WTC11 (cell line): ENCODE data around the gene TSSC4. TPM values are rescaled to one million over a fixed set of nuclear protein-coding genes. Genes with fewer than 3 reads are reported as not detected.
A peak's percentile ranks its signal among the peaks of the same experiment; 100 is the strongest.

Experiments
- ATAC-seq: fragments of 200-7000 bp; cut with Tn5 transposase; 2 replicates; pipeline ENCODE4 v1.10.0; 2021; ENCODE audit warnings: mild to moderate bottlenecking, moderate library complexity
- CTCF ChIA-PET: fragments of 300-600 bp; sonication (Branson Sonifier 250); formaldehyde crosslinking; loops from one replicate; lab custom pipeline; 2021; ENCODE audit warnings: antibody characterized with exemption; lab: Charles Lee
- POLR2A ChIA-PET: fragments of 350-600 bp; sonication (Branson Sonifier 250); formaldehyde crosslinking; loops from one replicate; lab custom pipeline; 2021; ENCODE audit warnings: antibody characterized with exemption; lab: Charles Lee
- DNase-seq: peaks from one replicate; pipeline ENCODE4 v3.0.0; 2021; ENCODE audit warnings: low spot score
- H3K27ac Mint-ChIP-seq: 2 replicates; pipeline ENCODE4 v1.8.0; 2021; ENCODE audit warnings: mixed read lengths
- H3K27me3 Mint-ChIP-seq: 2 replicates; pipeline ENCODE4 v1.8.0; 2021; ENCODE audit warnings: low read depth, mild to moderate bottlenecking, moderate library complexity, mixed read lengths
- H3K36me3 Mint-ChIP-seq: 2 replicates; pipeline ENCODE4 v1.8.0; 2021; ENCODE audit warnings: mixed read lengths
- H3K4me1 Mint-ChIP-seq: 2 replicates; pipeline ENCODE4 v1.8.0; 2022; ENCODE audit warnings: mixed read lengths
- H3K4me3 Mint-ChIP-seq: 2 replicates; pipeline ENCODE4 v1.8.0; 2021; ENCODE audit warnings: mild to moderate bottlenecking, moderate library complexity, mixed read lengths
- H3K9me3 Mint-ChIP-seq: 2 replicates; pipeline ENCODE4 v1.8.0; 2021; ENCODE audit warnings: mixed read lengths
- GABPB1 ChIP-seq: sonication (generic); formaldehyde crosslinking; IDR thresholded peaks from 2 replicates; pipeline ENCODE4 v1.8.1; 2023; ENCODE audit warnings: mild to moderate bottlenecking, missing genetic modification reagents
- GTF2I ChIP-seq: fragments of 250-450 bp; sonication (Bioruptor Pico); conservative IDR thresholded peaks from 2 replicates; pipeline ENCODE4 v1.4.0; 2021; ENCODE audit warnings: mild to moderate bottlenecking
- MYBL2 ChIP-seq: sonication (generic); formaldehyde crosslinking; IDR thresholded peaks from 2 replicates; pipeline ENCODE4 v1.8.1; 2023; ENCODE audit warnings: mild to moderate bottlenecking, moderate library complexity, missing genetic modification reagents
- NR1H2 ChIP-seq: sonication (generic); formaldehyde crosslinking; IDR thresholded peaks from 2 replicates; pipeline ENCODE4 v1.9.0; 2021; ENCODE audit warnings: mild to moderate bottlenecking, moderate library complexity, missing genetic modification reagents
- SMAD3 ChIP-seq: sonication (generic); formaldehyde crosslinking; IDR thresholded peaks from 2 replicates; pipeline ENCODE4 v1.8.0; 2022; ENCODE audit warnings: missing genetic modification reagents, mild to moderate bottlenecking, borderline replicate concordance
- ZNF121 ChIP-seq: sonication (generic); formaldehyde crosslinking; IDR thresholded peaks from 2 replicates; pipeline ENCODE4 v1.8.0; 2023; ENCODE audit warnings: missing genetic modification reagents
- ZNF263 ChIP-seq: sonication (generic); formaldehyde crosslinking; IDR thresholded peaks from 2 replicates; pipeline ENCODE4 v1.8.1; 2022; ENCODE audit warnings: low read depth, mild to moderate bottlenecking, moderate library complexity, missing genetic modification reagents
- ZNF396 ChIP-seq: fragments of 250-450 bp; sonication (Bioruptor Pico); IDR thresholded peaks from 2 replicates; pipeline ENCODE4 v1.8.0; 2021; ENCODE audit warnings: mild to moderate bottlenecking, moderate library complexity, borderline replicate concordance
- total RNA-seq: library from RNA; stranded (reverse); gene quantifications from 3 replicates; pipeline ENCODE4 v1.2.3, GENCODE V29; 2021
- TF ChIP-seq, protein P1 (sequence below): sonication (generic); formaldehyde crosslinking; IDR thresholded peaks from 2 replicates; pipeline ENCODE4 v1.8.0; 2022; ENCODE audit warnings: mild to moderate bottlenecking, missing genetic modification reagents
- TF ChIP-seq, protein P2 (sequence below): sonication (generic); formaldehyde crosslinking; IDR thresholded peaks from 2 replicates; pipeline ENCODE4 v1.8.0; 2022; ENCODE audit warnings: mild to moderate bottlenecking, missing genetic modification reagents
- TF ChIP-seq, protein P3 (sequence below): sonication (generic); formaldehyde crosslinking; IDR thresholded peaks from 2 replicates; pipeline ENCODE4 v1.8.1; 2023; ENCODE audit warnings: mild to moderate bottlenecking, missing genetic modification reagents, moderate library complexity
- TF ChIP-seq, protein P4 (sequence below): sonication (generic); formaldehyde crosslinking; IDR thresholded peaks from 2 replicates; pipeline ENCODE4 v1.8.0; 2022; ENCODE audit warnings: missing genetic modification reagents

Gene TSSC4
- total RNA-seq, 1 experiment from 2014 or later: 41.4 TPM

DNA sequence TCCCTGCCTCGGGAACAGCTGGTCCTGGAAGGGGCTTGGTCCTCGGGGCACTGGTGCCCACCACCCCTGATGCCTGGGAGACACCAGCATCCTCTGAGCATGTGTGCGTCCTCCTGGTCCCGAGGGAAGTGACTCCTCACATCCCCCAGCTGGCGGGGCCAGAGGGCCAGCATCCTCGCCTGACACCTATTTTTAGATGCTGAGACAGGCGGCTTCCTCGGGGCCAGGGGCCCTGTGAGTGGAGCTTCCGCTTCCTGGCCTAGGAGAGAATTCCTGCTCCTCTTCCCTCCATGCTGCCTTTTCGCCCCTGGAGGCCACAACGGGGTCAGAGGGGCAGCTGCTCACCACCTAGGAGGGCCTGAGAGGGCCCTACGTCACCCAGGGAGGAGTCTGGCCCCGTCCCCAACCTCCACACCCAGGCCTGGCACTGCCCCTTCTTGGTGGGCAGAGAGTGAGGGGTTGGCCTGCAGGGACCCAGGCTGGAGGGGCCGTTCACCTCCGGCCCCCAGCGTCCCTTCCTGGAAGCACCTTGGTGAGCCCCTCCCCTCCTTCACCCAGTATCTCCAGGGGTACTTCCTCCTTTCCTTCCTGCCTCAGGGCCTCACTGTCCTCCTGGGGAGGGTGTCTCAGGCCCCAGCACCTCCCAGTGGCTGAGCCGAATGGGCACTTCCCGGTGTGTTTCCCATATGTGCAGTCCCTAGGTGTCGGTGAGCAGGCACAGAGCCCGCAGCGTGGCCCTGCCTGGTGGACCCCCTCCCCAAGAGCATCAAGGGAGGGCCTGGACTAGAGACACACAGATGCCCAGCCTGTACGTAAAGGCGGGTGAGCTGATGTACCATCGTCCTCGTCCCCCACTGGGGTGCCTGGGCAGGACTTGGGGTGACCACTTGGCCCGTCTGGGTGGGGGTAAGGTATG, 17.4 kb upstream of the TSSC4 start:
- CTCF ChIA-PET: interaction anchor here (0.9 to 4.3 kb wide), 4 partner anchors 17 to 148 kb away, joined by 3 to 23 read pairs (median 12); partner anchors contain the start of gene TSSC4
- no peak for DNase-seq
- POLR2A ChIA-PET: interaction anchor here (0.7 kb wide), 1 partner anchor 18 kb away, joined by 4 read pairs; the partner anchor contains the start of gene TSSC4
- Mint-ChIP-seq H3K9me3 (no peaks in the 10 kb centered on the region), H3K4me3 (no peak overlapping the region), H3K36me3 (no peaks in the 10 kb centered on the region), H3K27ac (no peak overlapping the region; the same call in 1 of the 2 replicates), H3K27me3 (no peaks in the 10 kb centered on the region), H3K4me1 (peaks cover 18% of the 10 kb centered on the region)
- ATAC-seq: no peak; the same call in 1 of the 2 replicates
- TF ChIP-seq, protein P1, sequence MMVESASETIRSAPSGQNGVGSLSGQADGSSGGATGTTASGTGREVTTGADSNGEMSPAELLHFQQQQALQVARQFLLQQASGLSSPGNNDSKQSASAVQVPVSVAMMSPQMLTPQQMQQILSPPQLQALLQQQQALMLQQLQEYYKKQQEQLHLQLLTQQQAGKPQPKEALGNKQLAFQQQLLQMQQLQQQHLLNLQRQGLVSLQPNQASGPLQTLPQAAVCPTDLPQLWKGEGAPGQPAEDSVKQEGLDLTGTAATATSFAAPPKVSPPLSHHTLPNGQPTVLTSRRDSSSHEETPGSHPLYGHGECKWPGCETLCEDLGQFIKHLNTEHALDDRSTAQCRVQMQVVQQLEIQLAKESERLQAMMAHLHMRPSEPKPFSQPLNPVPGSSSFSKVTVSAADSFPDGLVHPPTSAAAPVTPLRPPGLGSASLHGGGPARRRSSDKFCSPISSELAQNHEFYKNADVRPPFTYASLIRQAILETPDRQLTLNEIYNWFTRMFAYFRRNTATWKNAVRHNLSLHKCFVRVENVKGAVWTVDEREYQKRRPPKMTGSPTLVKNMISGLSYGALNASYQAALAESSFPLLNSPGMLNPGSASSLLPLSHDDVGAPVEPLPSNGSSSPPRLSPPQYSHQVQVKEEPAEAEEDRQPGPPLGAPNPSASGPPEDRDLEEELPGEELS: no peak
- TF ChIP-seq GABPB1 (no peak), ZNF396 (CRISPR knock-in tag) (no peak), ZNF263 (CRISPR knock-in tag) (no peak), ZNF121 (CRISPR knock-in tag) (no peak)
- TF ChIP-seq, protein P2, sequence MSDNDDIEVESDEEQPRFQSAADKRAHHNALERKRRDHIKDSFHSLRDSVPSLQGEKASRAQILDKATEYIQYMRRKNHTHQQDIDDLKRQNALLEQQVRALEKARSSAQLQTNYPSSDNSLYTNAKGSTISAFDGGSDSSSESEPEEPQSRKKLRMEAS (CRISPR knock-in tag): no peak
- TF ChIP-seq, protein P3, sequence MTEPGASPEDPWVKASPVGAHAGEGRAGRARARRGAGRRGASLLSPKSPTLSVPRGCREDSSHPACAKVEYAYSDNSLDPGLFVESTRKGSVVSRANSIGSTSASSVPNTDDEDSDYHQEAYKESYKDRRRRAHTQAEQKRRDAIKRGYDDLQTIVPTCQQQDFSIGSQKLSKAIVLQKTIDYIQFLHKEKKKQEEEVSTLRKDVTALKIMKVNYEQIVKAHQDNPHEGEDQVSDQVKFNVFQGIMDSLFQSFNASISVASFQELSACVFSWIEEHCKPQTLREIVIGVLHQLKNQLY (CRISPR knock-in tag): no peak

DNA sequence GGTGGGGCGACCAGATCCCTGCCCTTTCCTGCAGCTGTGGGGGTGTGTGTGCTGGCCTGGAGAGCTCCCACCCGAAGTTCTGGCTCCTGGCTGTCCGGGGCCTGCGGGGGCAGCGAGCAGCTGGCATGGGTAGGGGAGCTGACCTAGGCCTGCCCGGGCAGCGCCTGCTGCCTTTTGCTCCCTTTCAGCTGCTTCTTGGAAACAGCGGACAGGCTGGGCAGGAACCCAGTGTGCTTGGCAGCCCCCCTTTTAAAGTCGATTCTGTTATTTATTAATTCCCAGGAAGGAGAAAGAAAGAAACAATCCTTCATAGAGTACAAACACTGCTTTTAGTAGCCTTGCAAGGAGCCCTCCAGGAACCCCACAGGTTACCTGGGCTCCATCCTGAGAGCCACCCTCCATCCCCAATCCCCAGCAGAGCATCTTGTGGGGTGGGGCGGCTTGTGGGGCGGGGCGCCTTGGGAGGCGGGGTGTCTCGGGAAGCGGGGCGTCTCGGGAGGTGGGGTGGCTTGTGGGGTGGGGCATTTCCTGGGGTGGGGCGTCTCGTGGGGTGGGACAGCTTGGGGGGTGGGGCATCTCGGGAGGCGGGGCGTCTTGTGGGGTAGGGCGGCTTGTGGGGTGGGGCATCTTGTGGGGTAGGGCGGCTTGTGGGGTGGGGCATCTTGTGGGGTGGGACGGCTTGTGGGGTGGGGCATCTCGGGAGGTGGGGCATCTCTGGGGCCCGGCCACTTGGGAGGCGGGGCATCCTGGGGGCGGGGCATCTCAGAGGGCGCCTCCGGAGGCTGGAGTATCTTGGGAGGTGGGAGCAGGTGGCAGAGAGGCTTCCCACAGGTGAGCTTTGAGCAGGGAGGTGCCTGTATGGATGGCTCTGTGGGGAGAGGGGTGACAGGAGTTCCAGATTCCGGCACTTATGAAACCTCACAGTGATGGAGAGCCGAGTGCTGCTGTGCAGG, 16.4 kb upstream of the TSSC4 start:
- no peaks in the 10 kb centered on the region for H3K27me3 Mint-ChIP-seq
- peaks cover 15% of the 10 kb centered on the region; the same call in 1 of the 2 replicates for H3K4me1 Mint-ChIP-seq
- no peak for TF ChIP-seq NR1H2 (CRISPR knock-in tag)
- no peak for TF ChIP-seq SMAD3 (CRISPR knock-in tag)
- POLR2A ChIA-PET: interaction anchor here (0.6 kb wide), 1 partner anchor 16 kb away, joined by 4 read pairs; the partner anchor contains the start of gene TSSC4
- CTCF ChIA-PET: interaction anchor here (1.3 to 4.3 kb wide), 5 partner anchors 16 to 232 kb away, joined by 3 to 23 read pairs (median 7); partner anchors contain the start of gene TSSC4
- DNase-seq (peak; percentile 63), ATAC-seq (peak; percentile 70)
- H3K4me3 Mint-ChIP-seq: no peak overlapping the region
- H3K27ac Mint-ChIP-seq: 0 out of 2 replicates have a peak overlapping the region, but pooled peaks have one; percentile 45
- H3K9me3 Mint-ChIP-seq: no peaks in the 10 kb centered on the region
- H3K36me3 Mint-ChIP-seq: no peaks in the 10 kb centered on the region

DNA sequence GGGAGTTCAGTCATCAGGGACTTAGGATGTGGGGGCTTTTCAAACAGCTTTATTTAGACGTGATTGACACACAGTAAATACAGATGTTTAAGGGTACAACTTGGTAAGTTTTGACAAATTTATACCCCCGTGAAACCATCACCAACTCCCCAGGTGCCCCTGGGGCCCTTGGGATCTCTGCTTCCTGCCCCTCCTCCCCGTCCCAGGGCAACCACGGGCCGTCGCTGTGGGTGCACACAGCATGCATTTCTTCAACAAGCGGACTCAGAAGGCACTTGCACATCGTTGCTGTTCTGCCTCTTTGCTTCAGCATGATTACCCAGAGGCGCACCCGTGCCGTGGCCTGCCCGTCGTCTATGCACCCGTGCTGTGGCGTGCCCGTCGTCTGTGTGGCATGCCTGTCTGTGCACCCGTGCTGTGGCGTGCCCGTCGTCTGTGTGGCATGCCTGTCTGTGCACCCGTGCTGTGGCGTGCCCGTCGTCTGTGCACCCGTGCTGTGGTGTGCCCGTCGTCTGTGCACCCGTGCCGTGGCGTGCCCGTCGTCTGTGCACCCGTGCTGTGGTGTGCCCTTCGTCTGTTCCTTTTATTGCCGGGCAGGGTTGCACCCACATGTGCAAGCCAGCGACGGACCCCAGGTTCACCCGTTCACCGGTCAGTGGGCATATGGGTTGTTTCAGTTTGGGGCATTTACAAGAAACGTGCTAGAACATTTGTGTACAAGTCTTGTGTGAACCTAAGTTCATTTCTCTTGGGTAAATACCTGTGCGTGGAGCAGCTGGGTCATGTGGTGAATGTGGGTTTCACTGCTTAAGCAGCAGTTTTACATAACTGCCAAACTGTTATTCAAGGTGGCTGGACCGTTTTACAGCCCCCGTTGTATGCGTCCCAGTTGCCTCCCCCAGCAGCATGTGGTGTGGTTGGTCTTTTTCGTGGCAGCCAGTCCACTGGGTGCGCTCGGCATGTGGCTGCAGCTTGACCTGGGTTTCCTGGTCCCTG, 15.1 kb upstream of the TSSC4 start:
- TF ChIP-seq NR1H2 (CRISPR knock-in tag) (no peak), MYBL2 (CRISPR knock-in tag) (no peak), GTF2I (CRISPR knock-in tag) (no peak)
- TF ChIP-seq, protein P1: no peak
- TF ChIP-seq, protein P4, sequence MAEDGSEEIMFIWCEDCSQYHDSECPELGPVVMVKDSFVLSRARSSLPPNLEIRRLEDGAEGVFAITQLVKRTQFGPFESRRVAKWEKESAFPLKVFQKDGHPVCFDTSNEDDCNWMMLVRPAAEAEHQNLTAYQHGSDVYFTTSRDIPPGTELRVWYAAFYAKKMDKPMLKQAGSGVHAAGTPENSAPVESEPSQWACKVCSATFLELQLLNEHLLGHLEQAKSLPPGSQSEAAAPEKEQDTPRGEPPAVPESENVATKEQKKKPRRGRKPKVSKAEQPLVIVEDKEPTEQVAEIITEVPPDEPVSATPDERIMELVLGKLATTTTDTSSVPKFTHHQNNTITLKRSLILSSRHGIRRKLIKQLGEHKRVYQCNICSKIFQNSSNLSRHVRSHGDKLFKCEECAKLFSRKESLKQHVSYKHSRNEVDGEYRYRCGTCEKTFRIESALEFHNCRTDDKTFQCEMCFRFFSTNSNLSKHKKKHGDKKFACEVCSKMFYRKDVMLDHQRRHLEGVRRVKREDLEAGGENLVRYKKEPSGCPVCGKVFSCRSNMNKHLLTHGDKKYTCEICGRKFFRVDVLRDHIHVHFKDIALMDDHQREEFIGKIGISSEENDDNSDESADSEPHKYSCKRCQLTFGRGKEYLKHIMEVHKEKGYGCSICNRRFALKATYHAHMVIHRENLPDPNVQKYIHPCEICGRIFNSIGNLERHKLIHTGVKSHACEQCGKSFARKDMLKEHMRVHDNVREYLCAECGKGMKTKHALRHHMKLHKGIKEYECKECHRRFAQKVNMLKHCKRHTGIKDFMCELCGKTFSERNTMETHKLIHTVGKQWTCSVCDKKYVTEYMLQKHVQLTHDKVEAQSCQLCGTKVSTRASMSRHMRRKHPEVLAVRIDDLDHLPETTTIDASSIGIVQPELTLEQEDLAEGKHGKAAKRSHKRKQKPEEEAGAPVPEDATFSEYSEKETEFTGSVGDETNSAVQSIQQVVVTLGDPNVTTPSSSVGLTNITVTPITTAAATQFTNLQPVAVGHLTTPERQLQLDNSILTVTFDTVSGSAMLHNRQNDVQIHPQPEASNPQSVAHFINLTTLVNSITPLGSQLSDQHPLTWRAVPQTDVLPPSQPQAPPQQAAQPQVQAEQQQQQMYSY (CRISPR knock-in tag): no peak
- no peak overlapping the region for H3K27ac Mint-ChIP-seq
- ATAC-seq (no peak), DNase-seq (no peak)
- H3K36me3 Mint-ChIP-seq: no peaks in the 10 kb centered on the region
- ChIA-PET POLR2A (interaction anchor here (0.6 kb wide), 1 partner anchor 15 kb away, joined by 4 read pairs; the partner anchor contains the start of gene TSSC4), CTCF (interaction anchor here (0.5 to 4.3 kb wide), 5 partner anchors 15 to 1339 kb away, joined by 3 to 23 read pairs (median 7); partner anchors contain the start of gene TSSC4)
- no peaks in the 10 kb centered on the region for H3K27me3 Mint-ChIP-seq
- no peak overlapping the region for H3K4me3 Mint-ChIP-seq
- peaks cover 22% of the 10 kb centered on the region for H3K4me1 Mint-ChIP-seq
- no peaks in the 10 kb centered on the region for H3K9me3 Mint-ChIP-seq
